BLaER1 treated with 17β-estradiol and CSF1 and Interleukin-3, amounts not matched to agents 10 nM and 100 nM (cell line): ENCODE data around the gene PAGR1.

Experiments used
- H3K27ac ChIP-seq, 11 experiments: shearing (Covaris generic); formaldehyde crosslinking; 2 replicates each; pipeline ENCODE4 v1.8.1; 2022
- H3K27me3 ChIP-seq, 11 experiments: shearing (Covaris generic); formaldehyde crosslinking; 2 replicates each; pipeline ENCODE4 v1.8.1; 2022
- H3K36me3 ChIP-seq, 11 experiments: shearing (Covaris generic); formaldehyde crosslinking; 2 replicates each; pipeline ENCODE4 v1.8.1; 2022
- H3K4me1 ChIP-seq, 10 experiments: shearing (Covaris generic); formaldehyde crosslinking; 2 replicates each; pipeline ENCODE4 v1.8.1; 2022
- H3K4me2 ChIP-seq, 11 experiments: shearing (Covaris generic); formaldehyde crosslinking; 2 replicates each; pipeline ENCODE4 v1.8.1; 2022
- H3K4me3 ChIP-seq, 10 experiments: shearing (Covaris generic); formaldehyde crosslinking; 2 replicates each; pipeline ENCODE4 v1.8.1; 2022
- H3K9ac ChIP-seq, 11 experiments: shearing (Covaris generic); formaldehyde crosslinking; 2 replicates each; pipeline ENCODE4 v1.8.1; 2022
- H3K9me3 ChIP-seq, 11 experiments: shearing (Covaris generic); formaldehyde crosslinking; replicated peaks in 1 of 11; 2 replicates each; pipeline ENCODE4 v1.8.1; 2022
- H4K20me1 ChIP-seq, 11 experiments: shearing (Covaris generic); formaldehyde crosslinking; 2 replicates each; pipeline ENCODE4 v1.8.1; 2022
- Cebpa-rat ChIP-seq, 11 experiments: shearing (Covaris generic); IDR thresholded peaks; 2 replicates each; pipeline ENCODE4 v1.8.1; 2022

Gene PAGR1

DNA sequence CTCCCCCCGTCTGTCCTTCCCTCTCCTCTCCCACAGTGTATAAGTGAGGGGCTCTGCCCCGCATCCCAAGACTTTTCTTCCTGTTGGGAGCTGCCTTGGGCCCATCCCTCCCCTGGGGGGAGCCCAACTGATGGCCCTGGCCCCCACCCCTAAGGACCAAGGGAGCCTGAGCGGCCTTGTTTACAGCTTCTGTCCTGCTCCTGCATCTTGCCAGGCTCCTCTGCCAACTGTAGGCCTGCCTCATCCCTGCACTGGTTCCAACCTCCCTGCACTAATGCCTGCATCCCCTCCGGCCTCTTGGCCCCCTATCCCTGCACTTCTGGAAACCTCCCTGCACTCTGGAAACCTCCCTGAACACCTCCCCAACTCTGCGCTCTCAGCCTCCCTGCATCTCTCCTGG is 1.4 kb upstream of the PAGR1 start:
- H3K4me1 ChIP-seq = peaks cover 77 to 85% (median 81%) of the 10 kb centered on the region in 10 experiments
- peaks cover 0 to 11% (median 0%) of the 10 kb centered on the region in 11 experiments; a peak in 3 of 22 replicates for H3K27me3 ChIP-seq
- peak overlapping the region in 9 of 11 experiments; percentile 81 to 98 (median 88); a peak in 18 of 22 replicates for H3K27ac ChIP-seq
- H3K9me3 ChIP-seq = no peaks in the 10 kb centered on the region
- H3K4me2 ChIP-seq = peak overlapping the region; percentile 95 to 100 (median 100)
- H3K9ac ChIP-seq = peak overlapping the region in 10 of 11 experiments; percentile 79 to 99 (median 96); a peak in 19 of 22 replicates
- H3K36me3 ChIP-seq = peaks cover 14 to 34% (median 28%) of the 10 kb centered on the region in 11 experiments
- peak overlapping the region; percentile 68 to 87 (median 80) for H3K4me3 ChIP-seq
- H4K20me1 ChIP-seq = peaks cover 13 to 43% (median 29%) of the 10 kb centered on the region in 11 experiments; a peak in 21 of 22 replicates
- no peak for TF ChIP-seq Cebpa-rat (IDR thresholded peaks at IDR 0.05)

- H3K4me2 ChIP-seq = peak overlapping the region; percentile 95 to 100 (median 100)
- H3K36me3 ChIP-seq = peaks cover 18 to 33% (median 26%) of the 10 kb centered on the region in 11 experiments
- TF ChIP-seq Cebpa-rat (IDR thresholded peaks at IDR 0.05) = no peak
- H3K9me3 ChIP-seq = no peaks in the 10 kb centered on the region
- H3K9ac ChIP-seq = peak overlapping the region; percentile 79 to 99 (median 96)
- peaks cover 0 to 11% (median 0%) of the 10 kb centered on the region in 11 experiments; a peak in 3 of 22 replicates for H3K27me3 ChIP-seq
- H3K4me3 ChIP-seq = peak overlapping the region; percentile 68 to 87 (median 80)
- H3K27ac ChIP-seq = peak overlapping the region; percentile 25 to 98 (median 87); a peak in 21 of 22 replicates
- peaks cover 77 to 85% (median 82%) of the 10 kb centered on the region in 10 experiments for H3K4me1 ChIP-seq
- peaks cover 8 to 43% (median 27%) of the 10 kb centered on the region in 11 experiments; a peak in 21 of 22 replicates for H4K20me1 ChIP-seq
These were observed 775 bp upstream of the PAGR1 start for GRCh38 chr16:29815032-29815721.

GRCh38 chr16:29816694-29817441 is 916 bp downstream of the PAGR1 start:
- peaks cover 0 to 11% (median 0%) of the 10 kb centered on the region in 11 experiments; a peak in 3 of 22 replicates for H3K27me3 ChIP-seq
- TF ChIP-seq Cebpa-rat (IDR thresholded peaks at IDR 0.05) = no peak
- peaks cover 18 to 39% (median 23%) of the 10 kb centered on the region in 11 experiments; a peak in 21 of 22 replicates for H3K36me3 ChIP-seq
- H3K4me2 ChIP-seq = peak overlapping the region; percentile 95 to 100 (median 100)
- peak overlapping the region; percentile 79 to 99 (median 96) for H3K9ac ChIP-seq
- H3K4me3 ChIP-seq = peak overlapping the region; percentile 68 to 87 (median 80)
- H3K4me1 ChIP-seq = peaks cover 72 to 85% (median 80%) of the 10 kb centered on the region in 10 experiments
- no peaks in the 10 kb centered on the region for H3K9me3 ChIP-seq
- H4K20me1 ChIP-seq = peaks cover 4 to 41% (median 27%) of the 10 kb centered on the region in 11 experiments; a peak in 16 of 22 replicates
- H3K27ac ChIP-seq = peak overlapping the region; percentile 61 to 98 (median 87)

GRCh38 chr16:29818082-29818481 is 2.1 kb downstream of the PAGR1 start:
- H3K27ac ChIP-seq = peak overlapping the region in 2 of 11 experiments; percentile 13 to 19; a peak in 2 of 22 replicates
- H3K36me3 ChIP-seq = peaks cover 18 to 46% (median 30%) of the 10 kb centered on the region in 11 experiments
- no peak for TF ChIP-seq Cebpa-rat (IDR thresholded peaks at IDR 0.05)
- no peaks in the 10 kb centered on the region for H3K9me3 ChIP-seq
- H3K4me3 ChIP-seq = peak overlapping the region in 4 of 10 experiments; percentile 68 to 87 (median 83); a peak in 6 of 20 replicates
- peaks cover 0 to 1% (median 0%) of the 10 kb centered on the region in 11 experiments; a peak in 1 of 22 replicates for H3K27me3 ChIP-seq
- H3K4me2 ChIP-seq = peak overlapping the region; percentile 95 to 100 (median 100)
- peaks cover 72 to 81% (median 75%) of the 10 kb centered on the region in 10 experiments for H3K4me1 ChIP-seq
- peak overlapping the region in 9 of 11 experiments; percentile 77 to 98 (median 96); a peak in 11 of 22 replicates for H3K9ac ChIP-seq
- H4K20me1 ChIP-seq = peaks cover 16 to 41% (median 28%) of the 10 kb centered on the region in 11 experiments; a peak in 17 of 22 replicates

DNA sequence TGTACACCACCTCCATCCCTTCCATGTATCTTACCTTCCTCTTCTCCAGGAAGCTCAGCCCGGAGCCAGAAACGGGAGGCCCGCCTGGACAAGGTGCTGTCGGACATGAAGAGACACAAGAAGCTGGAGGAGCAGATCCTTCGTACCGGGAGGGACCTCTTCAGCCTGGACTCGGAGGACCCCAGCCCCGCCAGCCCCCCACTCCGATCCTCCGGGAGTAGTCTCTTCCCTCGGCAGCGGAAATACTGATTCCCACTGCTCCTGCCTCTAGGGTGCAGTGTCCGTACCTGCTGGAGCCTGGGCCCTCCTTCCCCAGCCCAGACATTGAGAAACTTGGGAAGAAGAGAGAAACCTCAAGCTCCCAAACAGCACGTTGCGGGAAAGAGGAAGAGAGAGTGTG is 3.6 kb downstream of the PAGR1 start:
- peaks cover 16 to 42% (median 34%) of the 10 kb centered on the region in 11 experiments; a peak in 19 of 22 replicates for H4K20me1 ChIP-seq
- H3K4me2 ChIP-seq = peak overlapping the region; percentile 95 to 100 (median 100)
- no peak for TF ChIP-seq Cebpa-rat (IDR thresholded peaks at IDR 0.05)
- peak overlapping the region in 5 of 11 experiments; percentile 11 to 70 (median 45); a peak in 4 of 22 replicates for H3K27ac ChIP-seq
- peak overlapping the region in 9 of 10 experiments; percentile 56 to 81 (median 71); a peak in 14 of 20 replicates for H3K4me3 ChIP-seq
- H3K4me1 ChIP-seq = peaks cover 65 to 78% (median 72%) of the 10 kb centered on the region in 10 experiments
- no peaks in the 10 kb centered on the region for H3K9me3 ChIP-seq
- no peaks in the 10 kb centered on the region for H3K27me3 ChIP-seq
- H3K9ac ChIP-seq = peak overlapping the region; percentile 63 to 98 (median 77); a peak in 20 of 22 replicates
- peaks cover 18 to 46% (median 30%) of the 10 kb centered on the region in 11 experiments for H3K36me3 ChIP-seq

DNA sequence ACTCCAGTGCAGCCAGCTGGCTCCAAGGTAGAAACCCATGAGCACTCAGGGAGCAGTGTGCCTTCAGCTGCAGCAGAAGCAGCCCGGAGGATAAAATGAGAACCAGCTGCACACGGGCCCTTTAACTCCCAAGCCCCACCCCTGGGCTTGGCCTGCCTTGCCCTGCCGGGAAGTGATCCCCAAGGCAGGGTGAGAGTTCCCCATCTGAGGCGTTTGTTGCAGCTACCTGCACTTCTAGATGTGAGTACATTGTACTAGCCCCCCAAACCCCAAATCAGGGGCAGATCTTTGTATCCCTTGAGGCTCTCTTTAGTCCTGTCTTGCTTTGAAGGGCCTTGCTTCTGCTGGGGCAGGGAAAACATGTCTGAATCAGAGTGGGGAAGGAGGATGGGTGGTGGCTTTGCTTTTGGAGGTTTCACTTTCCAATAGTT is 4.3 kb downstream of the PAGR1 start, which contains the start of gene MVP:
MVP (plus strand) TSS at position 192 of the 431 bp plus-strand sequence. CDS start 10,088 bp downstream, outside the sequence.
- H3K4me1 ChIP-seq = peaks cover 65 to 78% (median 72%) of the 10 kb centered on the region in 10 experiments
- no peaks in the 10 kb centered on the region for H3K27me3 ChIP-seq
- peaks cover 16 to 50% (median 40%) of the 10 kb centered on the region in 11 experiments; a peak in 19 of 22 replicates for H4K20me1 ChIP-seq
- no peak for TF ChIP-seq Cebpa-rat (IDR thresholded peaks at IDR 0.05)
- H3K4me2 ChIP-seq = peak within 1 kb of the TSS; percentile 95 to 100 (median 100)
- peak within 1 kb of the TSS; percentile 63 to 98 (median 77) for H3K9ac ChIP-seq
- peaks cover 18 to 46% (median 30%) of the 10 kb centered on the region in 11 experiments for H3K36me3 ChIP-seq
- H3K4me3 ChIP-seq = peak within 1 kb of the TSS; percentile 45 to 81 (median 68)
- peak within 1 kb of the TSS; percentile 6 to 76 (median 63); a peak in 21 of 22 replicates for H3K27ac ChIP-seq
- H3K9me3 ChIP-seq = no peaks in the 10 kb centered on the region

DNA sequence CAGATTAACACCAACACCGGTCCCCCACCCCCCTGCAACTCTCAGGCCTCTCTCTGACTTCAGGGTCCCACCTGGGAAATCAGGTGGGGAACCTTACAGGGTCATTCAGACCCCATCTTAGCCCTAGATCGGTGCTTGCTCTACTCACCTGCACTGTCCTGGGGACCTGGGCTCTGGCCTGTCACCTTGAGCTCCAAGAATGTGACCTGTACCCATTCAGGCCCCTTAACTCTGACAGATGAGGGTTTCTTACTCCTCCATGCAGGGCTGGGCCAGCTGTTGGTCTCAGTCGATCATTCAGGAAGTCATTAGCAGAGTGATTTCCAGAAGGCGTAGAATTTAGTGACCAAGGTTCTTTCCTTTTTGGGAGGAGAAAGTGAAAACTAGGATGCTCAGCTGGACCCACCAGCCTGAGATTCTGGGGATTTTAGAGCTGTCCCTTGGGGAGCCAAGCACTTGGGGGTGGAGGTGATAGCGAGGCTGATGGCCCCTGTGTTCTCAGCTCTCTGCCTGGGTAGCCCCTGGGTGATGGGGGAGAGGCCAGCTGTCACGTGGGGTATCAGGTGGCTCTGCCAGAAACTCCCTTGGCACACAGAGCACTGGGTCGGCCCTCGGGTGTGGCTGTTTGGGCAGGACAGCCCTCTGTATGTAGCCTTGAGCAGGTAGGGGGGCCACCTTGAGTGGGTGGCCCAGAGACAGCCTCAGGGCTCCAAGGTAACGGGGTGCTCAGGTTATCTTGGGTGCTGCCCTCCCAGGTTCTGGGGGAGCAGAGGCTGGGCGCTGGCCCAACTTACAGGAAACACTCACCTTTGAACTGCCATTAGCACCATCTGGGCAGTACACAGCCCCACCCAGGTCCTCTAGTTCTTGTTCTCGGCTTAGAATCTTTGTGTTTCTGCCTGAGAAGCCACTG is 5.0 kb downstream of the PAGR1 start:
- TF ChIP-seq Cebpa-rat (IDR thresholded peaks at IDR 0.05) = no peak
- Histone ChIP-seq H3K9ac (peak overlapping the region; percentile 63 to 98 (median 76)), H3K4me3 (peak overlapping the region; percentile 45 to 81 (median 68)), H3K27ac (peak overlapping the region; percentile 6 to 76 (median 63); a peak in 21 of 22 replicates), H3K4me1 (peaks cover 69 to 84% (median 76%) of the 10 kb centered on the region in 10 experiments), H3K4me2 (peak overlapping the region; percentile 95 to 100 (median 100)), H3K27me3 (no peaks in the 10 kb centered on the region), H4K20me1 (peaks cover 16 to 57% (median 45%) of the 10 kb centered on the region in 11 experiments; a peak in 19 of 22 replicates), H3K36me3 (peaks cover 18 to 46% (median 30%) of the 10 kb centered on the region in 11 experiments), H3K9me3 (no peaks in the 10 kb centered on the region)
